Glutamatergic neuron (in vitro differentiated cells): ENCODE measurements around the gene ACTN1. TPM values are rescaled to one million over a fixed set of nuclear protein-coding genes. Genes with fewer than 3 reads are reported as not detected.
"Not testable (repeated sequence)": the region's sequence is repeated elsewhere in the genome, so short reads cannot be mapped to it uniquely, and the experiment has no call there.

Experiments used
- DNase-seq: peaks from one replicate; pipeline ENCODE4 v3.0.0; 2022
- H3K27ac Mint-ChIP-seq: one replicate; pipeline ENCODE4 v1.8.0; 2020; ENCODE audit warnings: mild to moderate bottlenecking, mixed read lengths, inconsistent platforms; ENCODE audit not compliant: unreplicated experiment
- H3K27me3 Mint-ChIP-seq: one replicate; pipeline ENCODE4 v1.8.0; 2020; ENCODE audit warnings: mild to moderate bottlenecking, moderate library complexity, mixed read lengths, inconsistent platforms; ENCODE audit not compliant: unreplicated experiment
- H3K36me3 Mint-ChIP-seq: one replicate; pipeline ENCODE4 v1.8.0; 2020; ENCODE audit warnings: mild to moderate bottlenecking, mixed read lengths, inconsistent platforms; ENCODE audit not compliant: unreplicated experiment
- H3K4me1 Mint-ChIP-seq: one replicate; pipeline ENCODE4 v1.8.0; 2020; ENCODE audit warnings: mild to moderate bottlenecking, low read depth, mixed read lengths, inconsistent platforms; ENCODE audit not compliant: unreplicated experiment
- H3K4me3 Mint-ChIP-seq: one replicate; pipeline ENCODE4 v1.8.0; 2020; ENCODE audit warnings: mild to moderate bottlenecking, mixed read lengths, inconsistent platforms; ENCODE audit not compliant: unreplicated experiment
- H3K9me3 Mint-ChIP-seq: one replicate; pipeline ENCODE4 v1.8.0; 2020; ENCODE audit warnings: mild to moderate bottlenecking, moderate library complexity, mixed read lengths, inconsistent platforms; ENCODE audit not compliant: unreplicated experiment
- CTCF ChIP-seq: fragments of 200-600 bp; sonication (generic); IDR thresholded peaks from one replicate; pipeline ENCODE4 v1.5.0; 2021; ENCODE audit not compliant: partially characterized antibody, unreplicated experiment
- long read RNA-seq: library from polyadenylated mRNA; unstranded; transcript quantifications from one replicate; pipeline ENCODE4 v2.0.0, GENCODE V29; 2020; ENCODE audit not compliant: unreplicated experiment
- total RNA-seq: library from RNA; stranded (reverse); fragmentation: NEBNext Ultra II Directional; extraction: Animal tissue kit (Norgen Biotek cat#: 25700); gene quantifications from one replicate; pipeline ENCODE4 v1.2.1, GENCODE V29; 2021; ENCODE audit not compliant: unreplicated experiment

The ACTN1 gene
- total RNA-seq, result 48.1 TPM
- long read RNA-seq, transcript ACTN1-201 (21 exons, 3,779 nt), result major isoform, 9 of 16 reads
- long read RNA-seq, partial matches to known transcripts, result 5 of 16 reads
- long read RNA-seq, other reads (novel, unspliced or antisense), result 1 of 16 reads

- peak within 1 kb of the TSS; percentile 92 for H3K4me3 Mint-ChIP-seq
Observed at GRCh38 chr14:68979021-68979721, at the start of gene ACTN1. Gene ACTN1, minus strand, starts transcription at chr14:68979302. Its CDS starts 246 bp downstream, at chr14:68979056.

GRCh38 chr14:69027242-69027913 is 48.3 kb upstream of the ACTN1 start:
- Mint-ChIP-seq H3K4me1 (no peaks in the 10 kb centered on the region), H3K9me3 (no peaks in the 10 kb centered on the region), H3K36me3 (no peaks in the 10 kb centered on the region), H3K27me3 (peaks cover 2% of the 10 kb centered on the region), H3K27ac (no peak overlapping the region), H3K4me3 (no peak overlapping the region)
- DNase-seq, result no peak
- TF ChIP-seq CTCF, result no peak

More at GRCh38 chr14:68979021-68979721, at the start of gene ACTN1:
- peak; percentile 80 for DNase-seq
- H3K36me3 Mint-ChIP-seq, result no peaks in the 10 kb centered on the region
- no peak for TF ChIP-seq CTCF
- H3K27me3 Mint-ChIP-seq, result peaks cover 3% of the 10 kb centered on the region
- peaks cover 3% of the 10 kb centered on the region for H3K9me3 Mint-ChIP-seq
- peak within 1 kb of the TSS; percentile 78 for H3K27ac Mint-ChIP-seq
- peaks cover 17% of the 10 kb centered on the region for H3K4me1 Mint-ChIP-seq

- no peak for DNase-seq
- Mint-ChIP-seq H3K27ac (no peak overlapping the region), H3K27me3 (peaks cover 2% of the 10 kb centered on the region), H3K4me3 (no peak overlapping the region), H3K4me1 (no peaks in the 10 kb centered on the region), H3K36me3 (no peaks in the 10 kb centered on the region), H3K9me3 (no peaks in the 10 kb centered on the region)
- TF ChIP-seq CTCF, result no peak
Observed at GRCh38 chr14:69023035-69023434, 43.9 kb upstream of the ACTN1 start.

- not testable (repeated sequence) for H3K27ac Mint-ChIP-seq
Observed at GRCh38 chr14:69022093-69022492, 43.0 kb upstream of the ACTN1 start.

GRCh38 chr14:69017706-69018105 is 38.6 kb upstream of the ACTN1 start:
- TF ChIP-seq CTCF, result no peak
- Mint-ChIP-seq H3K36me3 (no peaks in the 10 kb centered on the region), H3K27me3 (peaks cover 3% of the 10 kb centered on the region), H3K4me3 (no peak overlapping the region), H3K27ac (no peak overlapping the region), H3K4me1 (no peaks in the 10 kb centered on the region), H3K9me3 (no peaks in the 10 kb centered on the region)
- DNase-seq, result no peak

More at GRCh38 chr14:69022093-69022492, 43.0 kb upstream of the ACTN1 start:
- not testable (repeated sequence) for H3K9me3 Mint-ChIP-seq, H3K4me1 Mint-ChIP-seq, H3K27me3 Mint-ChIP-seq, H3K36me3 Mint-ChIP-seq, DNase-seq, H3K4me3 Mint-ChIP-seq
